ENCODE measurements around the gene UBXN2A.
"Not testable (repeated sequence)": the region's sequence is repeated elsewhere in the genome, so short reads cannot be mapped to it uniquely, and the experiment has no call there.

The UBXN2A gene

GRCh38 chr2:24012521-24013188, 72.4 kb downstream of the UBXN2A start:
- H3K9me3 Mint-ChIP-seq: no peaks in the 10 kb centered on the region
- H3K4me1 Mint-ChIP-seq (ENCODE audit: low read depth): peaks cover 9% of the 10 kb centered on the region
- no peak overlapping the region for H3K4me3 Mint-ChIP-seq
- intact Hi-C loops (cut with micrococcal nuclease): no loop called here
- no peaks in the 10 kb centered on the region for H3K36me3 Mint-ChIP-seq (ENCODE audit: low read depth)
- no peak overlapping the region for H3K27ac Mint-ChIP-seq
- peaks cover 49% of the 10 kb centered on the region for H3K27me3 Mint-ChIP-seq

- H3K36me3 Mint-ChIP-seq (ENCODE audit: low read depth); H3K9me3 Mint-ChIP-seq; intact Hi-C loops (cut with micrococcal nuclease); H3K27ac Mint-ChIP-seq; H3K4me3 Mint-ChIP-seq; H3K4me1 Mint-ChIP-seq (ENCODE audit: low read depth): not testable (repeated sequence)
- peaks cover 31% of the 10 kb centered on the region for H3K27me3 Mint-ChIP-seq
Measured at GRCh38 chr2:24014902-24015301, 74.6 kb downstream of the UBXN2A start.

- H3K27ac Mint-ChIP-seq: no peak overlapping the region
- H3K4me3 Mint-ChIP-seq: no peak overlapping the region
- peaks cover 9% of the 10 kb centered on the region for H3K4me1 Mint-ChIP-seq (ENCODE audit: low read depth)
- H3K27me3 Mint-ChIP-seq: peaks cover 22% of the 10 kb centered on the region
- H3K36me3 Mint-ChIP-seq (ENCODE audit: low read depth): no peaks in the 10 kb centered on the region
- intact Hi-C loops (cut with micrococcal nuclease): no loop called here
- H3K9me3 Mint-ChIP-seq: no peaks in the 10 kb centered on the region
Measured at GRCh38 chr2:24015562-24016375, 75.5 kb downstream of the UBXN2A start.

GRCh38 chr2:24016376-24016761, 76.1 kb downstream of the UBXN2A start:
- H3K9me3 Mint-ChIP-seq: no peaks in the 10 kb centered on the region
- H3K36me3 Mint-ChIP-seq (ENCODE audit: low read depth): no peaks in the 10 kb centered on the region
- peaks cover 16% of the 10 kb centered on the region for H3K27me3 Mint-ChIP-seq
- intact Hi-C loops (cut with micrococcal nuclease): no loop called here
- no peak overlapping the region for H3K4me3 Mint-ChIP-seq
- no peak overlapping the region for H3K27ac Mint-ChIP-seq
- peaks cover 9% of the 10 kb centered on the region for H3K4me1 Mint-ChIP-seq (ENCODE audit: low read depth)

- H3K9me3 Mint-ChIP-seq: no peaks in the 10 kb centered on the region
- intact Hi-C loops (cut with micrococcal nuclease): no loop called here
- H3K4me1 Mint-ChIP-seq (ENCODE audit: low read depth): peaks cover 9% of the 10 kb centered on the region
- H3K27me3 Mint-ChIP-seq: peaks cover 10% of the 10 kb centered on the region
- H3K4me3 Mint-ChIP-seq: no peak overlapping the region
- H3K36me3 Mint-ChIP-seq (ENCODE audit: low read depth): peaks cover 3% of the 10 kb centered on the region
- no peak overlapping the region for H3K27ac Mint-ChIP-seq
Measured at GRCh38 chr2:24016853-24017703, 76.8 kb downstream of the UBXN2A start.

- peaks cover 10% of the 10 kb centered on the region for H3K36me3 Mint-ChIP-seq (ENCODE audit: low read depth)
- H3K4me3 Mint-ChIP-seq: no peak overlapping the region
- intact Hi-C loops (cut with micrococcal nuclease): no loop called here
- peaks cover 4% of the 10 kb centered on the region for H3K27me3 Mint-ChIP-seq
- no peaks in the 10 kb centered on the region for H3K9me3 Mint-ChIP-seq
- peaks cover 5% of the 10 kb centered on the region for H3K4me1 Mint-ChIP-seq (ENCODE audit: low read depth)
- no peak overlapping the region for H3K27ac Mint-ChIP-seq
Measured at GRCh38 chr2:24017711-24018110, 77.4 kb downstream of the UBXN2A start.

DNA sequence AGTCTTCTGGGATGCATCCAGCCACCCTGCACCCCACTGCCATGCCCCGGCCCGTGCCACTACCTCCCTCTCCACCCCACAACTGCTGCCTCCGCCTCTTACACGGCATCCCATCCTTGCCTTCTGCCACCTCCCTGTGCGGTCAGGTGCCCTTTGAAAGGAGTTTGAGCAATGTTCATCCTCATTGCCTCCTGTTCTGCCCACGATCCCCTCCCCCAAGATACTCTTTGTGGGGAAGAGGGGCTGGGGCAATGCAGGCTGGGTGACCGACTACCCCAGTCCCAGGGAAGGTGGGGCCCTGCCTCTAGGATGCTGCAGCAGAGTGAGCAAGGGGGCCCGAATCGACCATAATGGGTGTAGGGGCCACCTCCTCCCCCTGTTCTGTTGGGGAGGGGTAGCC, 78.0 kb downstream of the UBXN2A start:
- Mint-ChIP-seq H3K36me3 (ENCODE audit: low read depth) (peaks cover 15% of the 10 kb centered on the region), H3K4me1 (ENCODE audit: low read depth) (peaks cover under 1% of the 10 kb centered on the region), H3K4me3 (no peak overlapping the region), H3K27me3 (no peaks in the 10 kb centered on the region), H3K9me3 (no peaks in the 10 kb centered on the region), H3K27ac (no peak overlapping the region)
- intact Hi-C loops (cut with micrococcal nuclease): no loop called here

DNA sequence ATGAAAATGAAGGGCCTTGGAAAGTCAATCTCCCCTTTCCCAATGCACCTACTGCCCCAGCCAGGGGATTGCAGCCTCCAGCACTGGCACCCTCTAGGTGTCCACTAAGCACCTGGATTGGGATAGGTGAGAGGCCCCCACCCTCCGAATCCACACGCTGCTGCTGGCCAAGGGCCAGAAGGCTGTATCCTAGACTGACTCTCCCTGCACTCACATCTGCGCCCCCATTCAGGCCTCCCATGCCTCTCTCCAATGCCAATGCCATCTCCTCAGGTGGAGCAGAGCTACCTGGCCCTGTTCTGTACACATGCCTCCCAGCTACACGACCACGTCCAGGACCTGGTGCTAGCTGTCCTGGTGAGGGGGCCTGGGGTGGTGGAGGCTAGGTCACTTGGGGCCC, 79.5 kb downstream of the UBXN2A start:
- H3K27ac Mint-ChIP-seq: no peak overlapping the region
- peaks cover 23% of the 10 kb centered on the region for H3K36me3 Mint-ChIP-seq (ENCODE audit: low read depth)
- H3K9me3 Mint-ChIP-seq: no peaks in the 10 kb centered on the region
- H3K4me1 Mint-ChIP-seq (ENCODE audit: low read depth): no peaks in the 10 kb centered on the region
- intact Hi-C loops (cut with micrococcal nuclease): no loop called here
- no peak overlapping the region for H3K4me3 Mint-ChIP-seq
- no peaks in the 10 kb centered on the region for H3K27me3 Mint-ChIP-seq

- H3K27me3 Mint-ChIP-seq: no peaks in the 10 kb centered on the region
- no peak overlapping the region for H3K4me3 Mint-ChIP-seq
- intact Hi-C loops (cut with micrococcal nuclease): no loop called here
Measured at GRCh38 chr2:24020244-24020643, 80.0 kb downstream of the UBXN2A start.

GRCh38 chr2:24021122-24021998, 81.1 kb downstream of the UBXN2A start:
- intact Hi-C loops (cut with micrococcal nuclease): no loop called here
- no peak overlapping the region for H3K4me3 Mint-ChIP-seq
- peaks cover 28% of the 10 kb centered on the region for H3K36me3 Mint-ChIP-seq (ENCODE audit: low read depth)

More at GRCh38 chr2:24020244-24020643, 80.0 kb downstream of the UBXN2A start:
- Mint-ChIP-seq H3K4me1 (ENCODE audit: low read depth) (no peaks in the 10 kb centered on the region), H3K9me3 (no peaks in the 10 kb centered on the region), H3K27ac (no peak overlapping the region), H3K36me3 (ENCODE audit: low read depth) (peaks cover 28% of the 10 kb centered on the region)

DNA sequence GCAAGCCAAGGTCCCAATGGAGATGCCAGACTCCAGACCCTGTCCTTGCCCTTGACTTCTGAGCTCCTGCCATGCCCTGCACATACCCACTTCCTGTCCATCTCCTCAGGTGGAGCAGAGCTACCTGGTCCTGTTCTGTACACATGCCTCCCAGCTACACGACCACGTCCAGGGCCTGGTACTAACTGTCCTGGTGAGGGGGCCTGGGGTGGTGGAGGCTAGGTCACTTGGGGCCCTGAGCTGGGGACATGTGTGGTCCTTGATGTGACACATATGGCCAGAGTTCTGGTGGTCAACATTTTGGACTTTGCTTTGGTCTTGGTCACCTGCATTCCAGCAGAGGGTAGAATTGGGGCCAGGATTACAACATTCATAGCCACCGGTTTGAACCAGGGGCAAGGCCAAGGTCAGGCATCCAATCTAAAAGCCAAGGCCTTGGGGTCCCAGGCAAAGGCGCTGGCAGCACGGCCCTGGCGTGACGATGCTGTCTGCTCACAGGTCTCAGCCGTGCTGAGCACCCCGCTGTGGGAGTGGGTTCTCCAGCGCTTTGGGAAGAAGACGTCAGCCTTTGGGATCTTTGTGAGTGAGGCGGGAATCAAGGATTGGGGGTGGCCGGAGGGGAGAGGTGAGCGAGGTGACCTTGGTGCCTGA, 82.2 kb downstream of the UBXN2A start:
- no peaks in the 10 kb centered on the region for H3K9me3 Mint-ChIP-seq
- H3K27me3 Mint-ChIP-seq: no peaks in the 10 kb centered on the region
- no peak overlapping the region for H3K4me3 Mint-ChIP-seq
- no peaks in the 10 kb centered on the region for H3K4me1 Mint-ChIP-seq (ENCODE audit: low read depth)
- no peak overlapping the region for H3K27ac Mint-ChIP-seq
- intact Hi-C loops (cut with micrococcal nuclease): no loop called here
- H3K36me3 Mint-ChIP-seq (ENCODE audit: low read depth): peaks cover 28% of the 10 kb centered on the region

More at GRCh38 chr2:24021122-24021998, 81.1 kb downstream of the UBXN2A start:
- Mint-ChIP-seq H3K27ac (no peak overlapping the region), H3K9me3 (no peaks in the 10 kb centered on the region), H3K4me1 (ENCODE audit: low read depth) (no peaks in the 10 kb centered on the region), H3K27me3 (no peaks in the 10 kb centered on the region)

GRCh38 chr2:24022975-24023575, 82.8 kb downstream of the UBXN2A start:
- peaks cover 28% of the 10 kb centered on the region for H3K36me3 Mint-ChIP-seq (ENCODE audit: low read depth)

More at GRCh38 chr2:24022975-24023575, 82.8 kb downstream of the UBXN2A start:
- Mint-ChIP-seq H3K4me1 (ENCODE audit: low read depth) (no peaks in the 10 kb centered on the region), H3K27ac (no peak overlapping the region), H3K9me3 (no peaks in the 10 kb centered on the region), H3K4me3 (no peak overlapping the region), H3K27me3 (no peaks in the 10 kb centered on the region)
- intact Hi-C loops (cut with micrococcal nuclease): no loop called here

All from dendritic cell treated with granulocyte-macrophage colony-stimulating factor and Interleukin-4, amounts not matched to agents 40 ng/mL and 50 ng/mL, for 4 days (primary cell).